Mammary epithelial cell (primary cell): ENCODE results near the gene WDFY3.

ENCODE experiments used
- CTCF ChIP-seq, 2 donors: IDR thresholded peaks in 1 of 2; conservative IDR thresholded peaks in 1 of 2; 2 replicates each; pipeline ENCODE4 v1.5.1; 2011 to 2012; ENCODE audit warnings: inconsistent platforms in 2 of 2, low read length in 2 of 2, mild to moderate bottlenecking in 2 of 2, control low read depth in 1 of 2, low read depth in 1 of 2; ENCODE audit not compliant: insufficient read depth in 1 of 2; ENCODE audit errors: extremely low read depth in 1 of 2
- EZH2 ChIP-seq: IDR thresholded peaks from 2 replicates; pipeline ENCODE4 v1.6.1; 2012; ENCODE audit warnings: low read length, inconsistent platforms, borderline replicate concordance

GRCh38 chr4:84661191-84661939 lies 305.1 kb downstream of the WDFY3 start:
- no peak for TF ChIP-seq CTCF (conservative IDR thresholded peaks at IDR 0.05 in 1 of 2, IDR thresholded peaks at IDR 0.05 in 1 of 2; ENCODE audit: extremely low read depth in 1 of 2, insufficient read depth in 1 of 2, low read depth in 1 of 2, low read length in 2 of 2)
- TF ChIP-seq EZH2, result no peak
